Esophagus (tissue), 2 donors: ENCODE data around the gene CCNL2. TPM values are rescaled to one million over a fixed set of nuclear protein-coding genes. Genes with fewer than 3 reads are reported as not detected.
"Not testable (repeated sequence)": the region's sequence is repeated elsewhere in the genome, so short reads cannot be mapped to it uniquely, and the experiment has no call there.

Experiments
- H3K27ac ChIP-seq, 2 donors: one replicate each; pipeline ENCODE4 v1.5.1; 2013; ENCODE audit warnings: low read depth in 2 of 2, mild to moderate bottlenecking in 2 of 2, inconsistent platforms in 1 of 2, low read length in 1 of 2, moderate library complexity in 1 of 2
- H3K27me3 ChIP-seq, 2 donors: one replicate each; pipeline ENCODE4 v1.6.1; 2013; ENCODE audit warnings: low read length in 2 of 2, control low read depth in 1 of 2, mild to moderate bottlenecking in 1 of 2; ENCODE audit not compliant: insufficient read depth in 2 of 2, control insufficient read depth in 1 of 2
- H3K36me3 ChIP-seq, 2 donors: one replicate each; pipeline ENCODE4 v1.6.1; 2013; ENCODE audit warnings: low read length in 1 of 2; ENCODE audit not compliant: control insufficient read depth in 2 of 2, insufficient read depth in 2 of 2
- H3K4me1 ChIP-seq, 2 donors: one replicate each; pipeline ENCODE4 v1.6.1; 2013; ENCODE audit warnings: low read length in 1 of 2; ENCODE audit not compliant: control insufficient read depth in 2 of 2, insufficient read depth in 2 of 2
- H3K4me3 ChIP-seq, 2 donors: one replicate each; pipeline ENCODE4 v1.5.1; 2013; ENCODE audit warnings: low read length in 2 of 2, mild to moderate bottlenecking in 2 of 2, low read depth in 1 of 2, moderate library complexity in 1 of 2
- H3K9me3 ChIP-seq, 2 donors: one replicate each; pipeline ENCODE4 v1.6.1; 2013; ENCODE audit warnings: mild to moderate bottlenecking in 2 of 2, low read depth in 1 of 2, low read length in 1 of 2, moderate library complexity in 1 of 2; ENCODE audit not compliant: control insufficient read depth in 2 of 2, insufficient read depth in 1 of 2
- WGBS, 2 donors: extraction: QIAGEN DNeasy Blood & Tissue Kit; methylation state at CpG; one replicate each; pipeline ENCODE4 v1.1.7; 2013; 5-methylcytosine and 5-hydroxymethylcytosine counted together
- polyA plus RNA-seq, 2 donors: library from polyadenylated mRNA; stranded (reverse); fragments of 200-250 nt; gene quantifications; one replicate each; pipeline ENCODE4 v1.2.3, GENCODE V29; 2013
- donor health status: healthy with polysubstance abuse.
- donor health status: Bipolar disorder and iron deficiency.

The CCNL2 gene
- polyA plus RNA-seq, 2 donors = 97.9 to 210 TPM

DNA sequence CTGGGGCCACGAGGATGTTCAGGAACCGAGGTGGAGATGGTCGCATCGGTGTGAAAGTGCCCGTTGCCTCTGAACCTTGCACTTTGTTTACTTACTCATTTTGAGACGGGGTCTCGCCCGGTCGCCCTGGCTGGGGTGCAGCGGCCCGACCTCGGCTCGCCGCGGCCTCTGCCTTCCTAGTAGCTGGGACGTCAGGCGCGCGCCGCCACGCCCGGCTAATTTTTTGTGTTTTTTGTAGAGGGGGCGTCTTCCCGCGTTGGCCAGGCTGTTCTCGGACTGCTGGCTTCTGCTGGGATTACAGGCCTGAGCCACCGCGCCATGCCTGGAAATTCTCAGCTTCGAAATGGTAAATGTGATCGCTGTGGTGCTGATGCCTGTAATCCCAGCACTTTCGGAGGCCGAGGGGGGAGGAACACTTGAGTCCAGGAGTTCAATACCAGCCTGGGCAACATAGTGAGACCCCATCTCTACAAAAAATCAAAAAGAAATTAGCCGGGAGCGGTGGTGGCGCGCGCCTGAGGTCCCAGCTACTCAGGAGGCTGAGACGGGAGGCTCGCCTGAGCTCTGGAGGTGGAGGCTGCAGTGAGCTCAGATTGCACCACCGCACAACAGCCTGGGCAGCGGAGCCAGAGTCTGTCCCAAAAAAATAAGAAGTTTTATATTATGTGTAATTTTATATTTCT is 8.6 kb upstream of the CCNL2 start:
- peaks cover 3 to 13% of the 10 kb centered on the region in 2 donors for H3K36me3 ChIP-seq
- H3K4me1 ChIP-seq = peaks cover 6 to 9% of the 10 kb centered on the region in 2 donors
- no peaks in the 10 kb centered on the region for H3K27me3 ChIP-seq
- H3K4me3 ChIP-seq = peak overlapping the region; percentile 95 to 96
- no peaks in the 10 kb centered on the region for H3K9me3 ChIP-seq
- WGBS, 2 donors = 10% methylated on average over 41 of the region's 41 CpGs
- peak overlapping the region; percentile 90 to 92 for H3K27ac ChIP-seq

DNA sequence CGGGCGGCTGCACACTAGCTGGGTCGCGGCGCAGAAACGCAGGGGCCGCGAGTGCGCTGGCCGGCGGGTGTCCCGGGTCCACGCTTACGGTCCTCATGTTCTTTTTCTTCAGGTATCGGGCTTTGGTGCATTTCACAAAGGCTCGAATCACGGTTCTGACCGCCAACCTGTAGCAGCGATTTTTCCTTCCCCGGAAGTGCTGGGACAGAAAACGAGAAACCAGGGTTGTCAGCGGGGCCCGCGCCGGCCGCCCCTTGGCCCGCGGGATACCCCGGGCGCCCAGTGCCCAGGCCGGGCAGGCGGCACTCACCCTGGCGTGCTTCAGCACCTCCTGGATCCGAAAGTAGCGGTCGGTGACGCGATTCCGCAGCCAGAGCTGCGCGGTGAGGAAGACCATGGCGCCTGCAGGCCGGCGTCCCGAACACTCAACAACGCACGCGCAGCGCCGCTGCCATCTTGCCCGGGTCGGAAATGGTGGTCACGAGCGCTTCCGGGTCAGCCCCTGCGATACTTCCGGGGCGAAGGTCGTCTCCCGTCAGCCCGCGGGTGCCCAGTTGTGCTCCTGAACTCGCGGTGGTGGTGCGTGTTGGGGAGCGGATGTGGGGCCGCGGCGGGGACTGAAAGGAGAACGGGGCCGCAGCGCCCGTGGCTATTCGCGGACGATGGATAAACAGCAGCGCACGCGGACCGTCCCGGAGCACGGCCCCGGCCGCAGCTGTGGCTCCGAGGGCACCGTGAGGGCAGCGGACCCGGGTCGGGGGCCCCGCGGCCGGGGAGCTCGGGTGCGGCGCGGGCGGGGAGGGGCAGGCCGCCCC is 7.9 kb upstream of the CCNL2 start, which contains the start of gene MRPL20:
MRPL20 (minus strand) TSS at position 473 of the 815 bp plus-strand sequence; CDS start at position 397, 76 bp downstream.
- 0 to 1% methylated on average over 97 to 98 of the region's 98 CpGs for WGBS, 2 donors
- Histone ChIP-seq H3K27ac (peak within 1 kb of the TSS; percentile 90 to 92), H3K36me3 (peaks cover 3 to 16% of the 10 kb centered on the region in 2 donors), H3K4me1 (peaks cover 6 to 11% of the 10 kb centered on the region in 2 donors), H3K4me3 (peak within 1 kb of the TSS; percentile 95 to 96), H3K9me3 (no peaks in the 10 kb centered on the region), H3K27me3 (no peaks in the 10 kb centered on the region)

DNA sequence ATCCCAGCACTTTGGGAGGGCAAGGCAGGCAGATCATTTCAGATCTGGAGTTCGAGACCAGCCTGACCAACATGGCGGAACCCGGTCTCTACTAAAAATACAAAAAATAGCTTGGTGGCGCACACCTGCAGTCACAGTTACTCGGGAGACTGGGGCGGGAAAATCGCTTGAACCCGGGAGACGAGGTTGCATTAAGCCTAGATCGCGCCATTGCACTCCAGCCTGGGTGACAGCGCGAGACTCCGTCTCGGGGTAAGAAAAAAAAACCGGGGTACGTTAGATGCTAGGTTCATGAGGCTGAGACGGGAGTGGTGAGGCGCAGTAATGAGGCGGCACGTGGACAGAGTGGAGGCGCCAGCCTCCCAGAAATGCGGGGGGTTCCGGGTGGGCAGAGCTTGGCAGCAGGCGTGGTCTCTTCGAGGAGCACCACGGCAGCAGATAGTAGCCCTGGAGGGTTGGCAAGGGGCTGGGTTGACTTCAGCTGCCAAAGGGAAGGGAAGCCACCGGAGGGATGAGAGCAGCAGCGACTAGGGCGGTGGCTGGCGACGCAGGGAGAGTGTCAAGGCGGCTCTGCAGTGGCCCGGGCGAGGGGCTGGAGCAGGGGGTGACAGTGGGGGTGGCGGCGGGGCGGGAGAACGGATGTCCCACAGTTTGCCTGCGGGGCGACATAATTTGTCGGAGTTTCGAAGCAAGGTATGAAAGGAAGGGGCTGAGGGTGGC is 7.1 kb upstream of the CCNL2 start:
- Histone ChIP-seq H3K4me3 (peak overlapping the region; percentile 95 to 96), H3K9me3 (no peaks in the 10 kb centered on the region), H3K27ac (peak overlapping the region; percentile 0 to 81), H3K4me1 (peaks cover 6 to 12% of the 10 kb centered on the region in 2 donors), H3K36me3 (peaks cover 6 to 20% of the 10 kb centered on the region in 2 donors), H3K27me3 (no peaks in the 10 kb centered on the region)
- WGBS, 2 donors = 36 to 39% methylated on average over 43 of the region's 43 CpGs

DNA sequence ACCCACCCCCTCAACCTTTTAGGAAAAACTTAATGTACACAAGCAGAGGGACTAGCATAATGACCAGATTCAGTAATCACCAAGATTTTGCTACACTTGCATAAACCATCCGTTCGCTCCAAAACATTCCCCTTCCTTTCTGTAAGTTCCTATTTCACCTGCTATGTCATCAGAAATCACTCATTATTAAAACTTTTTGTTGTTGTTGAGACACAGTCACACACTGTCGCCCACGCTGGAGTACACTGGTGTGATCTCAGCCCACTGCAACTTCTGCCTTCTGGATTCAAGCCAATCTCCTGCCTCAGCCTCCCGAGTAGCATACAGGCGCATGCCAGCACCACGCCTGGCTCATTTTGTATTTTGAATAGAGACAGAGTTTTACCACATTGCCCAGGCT is 4.5 kb upstream of the CCNL2 start:
- no peaks in the 10 kb centered on the region for H3K9me3 ChIP-seq
- no peak overlapping the region for H3K27ac ChIP-seq
- no peaks in the 10 kb centered on the region for H3K27me3 ChIP-seq
- H3K4me1 ChIP-seq = peaks cover 6 to 25% of the 10 kb centered on the region in 2 donors
- 81% methylated on average over 7 of the region's 7 CpGs for WGBS, 2 donors
- no peak overlapping the region for H3K4me3 ChIP-seq
- peaks cover 11 to 30% of the 10 kb centered on the region in 2 donors for H3K36me3 ChIP-seq

DNA sequence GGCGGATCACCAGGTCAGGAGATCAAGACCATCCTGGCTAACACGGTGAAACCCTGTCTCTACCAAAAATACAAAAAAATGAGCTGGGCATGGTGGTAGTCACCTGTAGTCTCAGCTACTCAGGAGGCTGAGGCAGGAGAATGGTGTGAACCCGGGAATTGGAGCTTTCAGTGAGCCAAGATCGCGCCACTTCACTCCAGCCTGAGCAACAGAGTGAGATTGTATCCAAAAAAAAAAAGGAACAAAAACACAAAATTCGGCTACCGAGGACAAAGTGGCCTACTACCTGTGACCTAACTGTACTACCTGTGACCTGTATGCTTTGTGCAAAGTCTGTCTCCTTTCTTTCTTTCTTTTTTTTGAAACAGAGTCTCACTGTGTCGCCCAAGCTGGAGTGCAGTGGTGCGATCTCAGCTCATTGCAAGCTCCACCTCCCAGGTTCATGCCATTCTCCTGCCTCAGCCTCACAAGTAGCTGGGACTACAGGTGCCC is 3.8 kb upstream of the CCNL2 start:
- 83 to 86% methylated on average over 9 of the region's 9 CpGs for WGBS, 2 donors
- H3K27ac ChIP-seq, H3K9me3 ChIP-seq, H3K4me3 ChIP-seq, H3K27me3 ChIP-seq: not testable (repeated sequence)
- Histone ChIP-seq H3K4me1 (peaks cover 4 to 26% of the 10 kb centered on the region in 2 donors), H3K36me3 (peaks cover 11 to 30% of the 10 kb centered on the region in 2 donors)

DNA sequence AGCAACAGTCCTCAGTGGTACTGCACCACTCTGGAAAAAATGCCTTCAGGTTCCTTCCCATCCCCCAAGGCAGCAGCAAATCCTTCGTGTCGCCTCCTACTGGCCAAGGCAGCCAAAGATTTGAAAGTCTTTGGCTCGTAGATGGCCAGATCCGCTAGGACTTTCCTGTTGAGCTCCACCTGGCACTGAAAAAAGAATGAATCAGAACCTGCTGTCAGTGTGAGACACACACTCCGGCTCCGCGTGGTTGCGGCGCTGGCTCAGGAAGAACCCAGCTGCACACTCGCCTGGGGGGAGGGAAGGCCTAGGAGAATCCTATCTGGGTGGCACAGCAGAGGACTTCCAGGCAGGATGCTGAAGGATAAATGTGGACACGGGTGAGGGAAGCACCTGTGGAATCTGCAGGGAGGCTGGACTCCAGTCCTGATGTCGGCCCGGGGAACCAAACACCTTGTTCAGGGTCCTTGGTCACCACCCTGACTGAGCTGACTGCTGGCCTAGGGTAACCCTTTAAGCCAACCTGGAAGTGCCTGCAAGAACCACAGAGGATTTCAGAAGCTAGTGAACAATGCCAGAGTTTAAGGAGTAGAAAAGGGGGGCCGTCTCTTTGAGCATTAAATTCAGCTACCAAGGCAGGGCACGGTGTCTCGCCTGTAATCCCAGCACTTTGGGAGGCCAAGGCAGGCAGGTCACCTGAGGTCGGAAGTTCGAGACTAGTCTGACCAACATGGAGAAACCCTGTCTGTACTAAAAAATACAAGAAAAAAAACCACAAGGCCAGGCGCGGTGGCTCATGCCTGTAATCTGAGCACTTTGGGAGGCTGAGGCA is 3.2 kb upstream of the CCNL2 start:
- H3K9me3 ChIP-seq = no peaks in the 10 kb centered on the region
- no peaks in the 10 kb centered on the region for H3K27me3 ChIP-seq
- no peak overlapping the region for H3K4me3 ChIP-seq
- H3K4me1 ChIP-seq = peaks cover 3 to 26% of the 10 kb centered on the region in 2 donors
- 58 to 67% methylated on average over 20 of the region's 20 CpGs for WGBS, 2 donors
- H3K36me3 ChIP-seq = peaks cover 11 to 33% of the 10 kb centered on the region in 2 donors
- H3K27ac ChIP-seq = peak overlapping the region; percentile 14 to 34

DNA sequence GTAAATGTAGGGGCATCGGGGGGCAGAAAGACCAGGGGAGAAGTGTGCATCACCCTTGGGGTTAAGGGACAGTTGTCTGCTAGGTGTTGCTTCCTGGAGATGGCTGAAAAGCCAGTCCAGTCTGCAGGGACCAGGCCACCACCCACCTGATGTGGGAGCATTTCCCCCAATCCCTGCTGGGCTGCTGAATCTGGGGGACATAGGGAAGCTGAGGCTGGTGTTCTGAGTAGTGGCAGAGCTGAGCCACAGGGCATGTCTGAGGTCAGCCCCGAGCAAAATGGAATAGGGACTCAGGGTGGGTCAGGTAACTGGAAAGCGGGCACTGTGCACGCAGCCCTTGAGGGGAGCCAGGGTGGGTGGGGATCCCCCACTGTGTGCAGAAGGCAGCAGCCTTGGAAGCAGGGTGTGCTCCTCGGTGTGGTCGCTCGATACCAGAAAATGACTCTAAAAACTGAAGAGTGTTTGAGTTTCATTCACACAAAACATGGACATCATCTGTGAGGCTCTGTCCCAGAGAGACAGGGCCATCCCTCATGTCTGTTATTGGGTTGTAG is 2.4 kb upstream of the CCNL2 start:
- Histone ChIP-seq H3K36me3 (peaks cover 11 to 38% of the 10 kb centered on the region in 2 donors), H3K4me1 (peaks cover 3 to 26% of the 10 kb centered on the region in 2 donors), H3K27ac (no peak overlapping the region), H3K4me3 (no peak overlapping the region), H3K27me3 (no peaks in the 10 kb centered on the region), H3K9me3 (no peaks in the 10 kb centered on the region)
- WGBS, 2 donors = 74 to 80% methylated on average over 7 of the region's 7 CpGs

DNA sequence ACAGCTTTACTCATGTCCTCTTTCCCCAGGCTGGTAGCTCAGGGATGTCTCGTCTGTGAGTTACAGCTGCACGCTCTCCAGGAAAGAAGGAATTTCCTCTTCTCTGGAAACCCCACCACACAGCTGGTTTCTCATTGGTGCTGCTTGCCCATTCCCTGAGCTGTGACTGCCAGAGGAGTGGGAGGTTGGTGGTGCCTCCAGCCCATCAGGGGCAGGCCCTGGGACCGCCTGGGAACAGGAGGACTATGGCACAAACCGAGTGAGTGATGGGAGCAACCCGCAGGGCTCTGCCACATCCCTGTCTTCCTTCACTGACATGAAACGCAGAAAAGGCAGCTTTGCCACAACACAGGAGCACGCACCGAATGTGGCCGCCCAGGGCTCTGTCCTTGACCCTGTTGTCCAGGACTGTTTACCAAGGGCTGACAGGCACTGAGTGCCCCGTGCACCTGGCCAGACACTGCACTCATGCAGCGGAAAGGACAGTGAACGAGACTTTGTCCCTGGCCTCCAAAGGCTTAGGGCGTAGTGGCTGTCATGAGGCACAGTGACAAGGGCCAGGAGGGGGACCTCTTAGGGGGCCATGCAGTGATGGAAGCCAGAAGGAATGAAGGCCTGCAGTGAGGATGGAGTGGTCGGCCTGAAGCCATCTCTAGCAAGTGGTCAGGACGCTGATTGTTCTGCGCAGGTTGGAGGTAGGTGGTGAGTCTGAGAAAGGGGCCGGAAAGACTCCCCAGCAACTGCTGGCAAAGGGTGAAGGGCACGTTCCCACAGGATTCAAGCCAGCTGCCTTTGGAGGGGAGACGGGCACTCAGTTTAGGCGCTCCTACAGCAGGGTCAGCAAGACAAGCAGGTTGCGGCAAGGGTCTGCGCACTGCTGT is 1.7 kb upstream of the CCNL2 start:
- Histone ChIP-seq H3K27me3 (no peaks in the 10 kb centered on the region), H3K4me1 (peaks cover 0 to 21% of the 10 kb centered on the region in 2 donors), H3K4me3 (peak overlapping the region in 1 of 2 donors; percentile 95), H3K9me3 (no peaks in the 10 kb centered on the region), H3K27ac (no peak overlapping the region), H3K36me3 (peaks cover 11 to 38% of the 10 kb centered on the region in 2 donors)
- WGBS, 2 donors = 79 to 82% methylated on average over 22 of the region's 22 CpGs
